PC-3 (cell line): Measurements from ENCODE around the gene PPP2R3B.

Experiments used
- CTCF ChIP-seq: fragments of 300-600 bp; sonication (generic); conservative IDR thresholded peaks from 2 replicates; pipeline ENCODE4 v1.5.1; 2017; ENCODE audit warnings: antibody characterized with exemption, low read depth, mild to moderate bottlenecking, low read length
- EZH2phosphoT487 ChIP-seq: fragments of 300-600 bp; sonication (generic); IDR thresholded peaks from 2 replicates; pipeline ENCODE4 v1.6.1; 2018; ENCODE audit warnings: mild to moderate bottlenecking, antibody characterized with exemption, low read length, borderline replicate concordance

DNA sequence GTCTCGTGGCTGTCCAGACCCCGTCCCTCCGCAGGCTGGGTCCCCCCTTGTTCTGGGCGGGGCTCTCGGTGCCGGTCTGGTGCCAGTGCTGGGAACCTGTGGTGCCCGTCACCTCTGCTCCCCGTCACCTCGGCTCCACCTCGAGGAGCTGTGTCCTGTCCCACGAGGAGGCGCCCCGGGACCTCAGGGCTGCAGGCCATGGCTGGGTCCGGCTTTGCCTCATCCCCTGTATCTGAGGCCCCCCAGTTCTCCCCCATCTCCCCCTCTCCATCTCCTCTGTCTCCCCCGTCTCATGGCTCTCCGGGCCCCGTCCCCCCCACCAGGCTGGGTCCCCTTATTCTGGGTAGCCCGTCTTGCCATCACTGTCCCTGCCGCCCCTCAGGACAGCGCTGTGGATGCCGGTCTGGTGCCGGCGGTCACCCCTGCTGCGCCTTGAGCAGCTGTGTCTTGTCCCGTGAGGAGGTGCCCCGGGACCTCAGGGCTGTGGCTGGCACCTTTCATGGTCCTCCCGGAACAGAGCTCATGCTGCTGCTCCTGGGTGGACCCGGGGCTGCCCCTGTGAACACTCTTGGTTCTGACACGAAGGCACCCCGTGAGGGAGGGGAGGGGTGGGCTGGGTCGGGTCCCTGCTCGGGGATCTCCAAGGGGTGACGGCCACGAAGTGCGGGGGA, 54.7 kb downstream of the PPP2R3B start:
- TF ChIP-seq CTCF (no peak), EZH2phosphoT487 (no peak)
